ENCODE data around the gene IMMT. TPM values are rescaled to one million over a fixed set of nuclear protein-coding genes. Genes with fewer than 3 reads are reported as not detected.
"Not testable (repeated sequence)": the region's sequence is repeated elsewhere in the genome, so short reads cannot be mapped to it uniquely, and the experiment has no call there.

The IMMT gene
- polyA plus RNA-seq, 1 experiment = 69.2 TPM

DNA sequence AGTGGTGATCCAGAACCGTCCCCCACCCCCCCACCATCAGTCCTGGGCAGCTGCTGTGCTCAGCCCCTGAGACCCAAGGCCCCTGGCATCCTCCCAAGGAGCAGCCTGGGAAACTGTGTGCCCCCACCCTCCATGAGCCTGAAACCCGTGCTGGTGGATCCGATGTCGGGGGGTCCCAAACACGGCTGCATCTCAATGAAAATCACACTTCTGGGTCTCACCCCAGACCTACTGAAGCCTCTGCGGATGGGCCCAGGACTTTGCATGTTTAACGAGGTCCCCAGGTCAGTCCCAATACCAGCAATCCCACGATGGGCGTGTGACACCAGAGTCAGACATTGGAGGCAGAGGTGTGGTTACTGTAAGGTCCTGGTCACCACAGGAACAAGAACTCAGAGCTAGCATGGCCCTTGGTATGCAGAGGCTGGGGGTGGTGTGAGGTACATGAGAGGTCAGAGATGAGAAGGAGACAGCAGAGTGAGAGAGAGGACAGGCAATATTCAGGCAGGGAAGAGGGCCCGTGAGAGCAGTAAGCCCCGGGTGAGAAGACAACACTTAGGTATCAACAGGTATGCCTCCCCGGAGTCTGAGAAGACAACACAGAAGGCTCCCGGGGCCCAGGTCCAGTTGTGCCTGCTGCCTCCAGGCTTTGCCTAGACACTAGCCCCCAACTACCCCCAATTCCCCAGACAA, 36.6 kb upstream of the IMMT start:
- ChIA-PET POLR2A (no interaction called here), CTCF (no interaction called here)
- TF ChIP-seq, protein P1, sequence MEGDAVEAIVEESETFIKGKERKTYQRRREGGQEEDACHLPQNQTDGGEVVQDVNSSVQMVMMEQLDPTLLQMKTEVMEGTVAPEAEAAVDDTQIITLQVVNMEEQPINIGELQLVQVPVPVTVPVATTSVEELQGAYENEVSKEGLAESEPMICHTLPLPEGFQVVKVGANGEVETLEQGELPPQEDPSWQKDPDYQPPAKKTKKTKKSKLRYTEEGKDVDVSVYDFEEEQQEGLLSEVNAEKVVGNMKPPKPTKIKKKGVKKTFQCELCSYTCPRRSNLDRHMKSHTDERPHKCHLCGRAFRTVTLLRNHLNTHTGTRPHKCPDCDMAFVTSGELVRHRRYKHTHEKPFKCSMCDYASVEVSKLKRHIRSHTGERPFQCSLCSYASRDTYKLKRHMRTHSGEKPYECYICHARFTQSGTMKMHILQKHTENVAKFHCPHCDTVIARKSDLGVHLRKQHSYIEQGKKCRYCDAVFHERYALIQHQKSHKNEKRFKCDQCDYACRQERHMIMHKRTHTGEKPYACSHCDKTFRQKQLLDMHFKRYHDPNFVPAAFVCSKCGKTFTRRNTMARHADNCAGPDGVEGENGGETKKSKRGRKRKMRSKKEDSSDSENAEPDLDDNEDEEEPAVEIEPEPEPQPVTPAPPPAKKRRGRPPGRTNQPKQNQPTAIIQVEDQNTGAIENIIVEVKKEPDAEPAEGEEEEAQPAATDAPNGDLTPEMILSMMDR (IDR thresholded peaks at IDR 0.05; ENCODE audit: low read depth, low read length) = no peak

DNA sequence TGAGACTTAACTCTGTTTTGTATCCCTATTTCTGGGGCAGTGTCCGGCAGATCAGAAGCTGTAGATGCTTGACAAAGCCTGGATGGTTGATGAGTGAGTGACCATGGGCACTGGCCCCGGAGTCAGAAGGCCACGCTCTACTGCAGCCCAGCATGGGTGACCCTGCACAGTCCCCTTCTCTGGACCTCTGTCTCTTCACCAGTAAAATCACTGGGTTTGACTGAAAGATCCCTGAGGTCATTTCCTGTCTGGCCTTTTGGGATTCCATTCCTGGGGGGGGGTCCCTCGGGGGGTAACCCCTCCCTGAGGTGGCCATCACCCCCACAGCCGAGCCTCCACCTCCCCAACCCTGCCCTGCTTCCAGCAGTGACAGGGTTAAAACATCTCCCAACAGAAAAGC, 35.7 kb upstream of the IMMT start:
- TF ChIP-seq, protein P1 (IDR thresholded peaks at IDR 0.05; ENCODE audit: low read depth, low read length) = no peak
- no peak for DNase-seq (ENCODE audit: low read depth, low spot score)
- POLR2A ChIA-PET = no interaction called here
- Histone ChIP-seq H3K27me3 (ENCODE audit: control insufficient read depth, insufficient read depth, low read length) (peaks cover 8% of the 10 kb centered on the region), H3K9me3 (ENCODE audit: control insufficient read depth, insufficient read depth, low read length) (no peaks in the 10 kb centered on the region), H3K27ac (ENCODE audit: low read depth, low read length) (no peak overlapping the region), H3K4me3 (ENCODE audit: low read depth, low read length) (no peak overlapping the region)
- CTCF ChIA-PET = no interaction called here

More for the DNA sequence above, 36.6 kb upstream of the IMMT start:
- H3K9me3 ChIP-seq (ENCODE audit: control insufficient read depth, insufficient read depth, low read length) = no peaks in the 10 kb centered on the region
- no peak overlapping the region for H3K27ac ChIP-seq (ENCODE audit: low read depth, low read length)
- peaks cover 8% of the 10 kb centered on the region for H3K27me3 ChIP-seq (ENCODE audit: control insufficient read depth, insufficient read depth, low read length)
- DNase-seq (ENCODE audit: low read depth, low spot score) = no peak
- H3K4me3 ChIP-seq (ENCODE audit: low read depth, low read length) = no peak overlapping the region

DNA sequence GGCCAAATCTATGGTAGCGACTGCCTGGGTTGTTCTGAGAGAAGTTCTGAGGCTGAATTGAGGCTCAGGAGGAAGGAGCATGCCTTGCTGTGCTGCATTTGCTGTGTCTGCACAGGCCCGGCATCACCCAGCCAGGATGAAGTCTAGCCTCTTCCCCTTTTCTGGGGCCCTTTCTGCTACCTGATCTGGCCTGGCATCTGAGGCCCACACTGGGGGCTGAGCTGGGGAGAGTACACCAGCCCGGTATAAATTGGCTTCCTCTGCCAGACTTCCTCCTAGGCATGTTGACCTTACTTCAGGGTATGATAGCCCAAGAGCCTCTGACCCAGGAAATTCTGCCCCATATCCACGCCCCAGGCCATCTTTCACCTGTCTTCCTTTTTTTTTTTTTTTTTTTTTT, 34.0 kb upstream of the IMMT start:
- TF ChIP-seq, protein P1 (IDR thresholded peaks at IDR 0.05; ENCODE audit: low read depth, low read length) = no peak
- no peak overlapping the region for H3K27ac ChIP-seq (ENCODE audit: low read depth, low read length)
- ChIA-PET POLR2A (no interaction called here), CTCF (interaction anchor here (0.9 kb wide), 1 partner anchor 8 kb away, joined by 6 read pairs; no protein-coding TSS in a partner anchor)
- H3K9me3 ChIP-seq (ENCODE audit: control insufficient read depth, insufficient read depth, low read length) = no peaks in the 10 kb centered on the region
- DNase-seq (ENCODE audit: low read depth, low spot score) = no peak
- no peak overlapping the region for H3K4me3 ChIP-seq (ENCODE audit: low read depth, low read length)
- H3K27me3 ChIP-seq (ENCODE audit: control insufficient read depth, insufficient read depth, low read length) = peaks cover 8% of the 10 kb centered on the region

DNA sequence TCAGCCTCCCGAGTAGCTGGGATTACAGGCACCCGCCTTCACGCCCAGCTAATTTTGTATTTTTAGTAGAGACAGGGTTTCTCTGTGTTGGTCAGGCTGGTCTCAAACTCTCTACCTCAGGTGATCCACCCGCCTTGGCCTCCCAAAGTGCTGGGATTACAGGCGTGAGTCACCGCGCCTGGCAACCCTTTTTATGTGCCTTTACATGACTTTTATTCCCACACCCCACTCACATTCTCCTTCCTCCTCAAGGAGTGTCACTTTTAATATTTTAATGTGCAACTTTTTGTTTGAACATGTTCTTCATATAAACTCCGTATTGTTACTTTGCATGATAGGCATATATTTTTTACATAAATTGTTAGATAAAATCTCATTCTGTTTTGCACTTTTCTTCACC, 33.3 kb upstream of the IMMT start:
- POLR2A ChIA-PET; DNase-seq (ENCODE audit: low read depth, low spot score); H3K27me3 ChIP-seq (ENCODE audit: control insufficient read depth, insufficient read depth, low read length); H3K27ac ChIP-seq (ENCODE audit: low read depth, low read length); CTCF ChIA-PET; H3K4me3 ChIP-seq (ENCODE audit: low read depth, low read length); H3K9me3 ChIP-seq (ENCODE audit: control insufficient read depth, insufficient read depth, low read length): not testable (repeated sequence)

DNA sequence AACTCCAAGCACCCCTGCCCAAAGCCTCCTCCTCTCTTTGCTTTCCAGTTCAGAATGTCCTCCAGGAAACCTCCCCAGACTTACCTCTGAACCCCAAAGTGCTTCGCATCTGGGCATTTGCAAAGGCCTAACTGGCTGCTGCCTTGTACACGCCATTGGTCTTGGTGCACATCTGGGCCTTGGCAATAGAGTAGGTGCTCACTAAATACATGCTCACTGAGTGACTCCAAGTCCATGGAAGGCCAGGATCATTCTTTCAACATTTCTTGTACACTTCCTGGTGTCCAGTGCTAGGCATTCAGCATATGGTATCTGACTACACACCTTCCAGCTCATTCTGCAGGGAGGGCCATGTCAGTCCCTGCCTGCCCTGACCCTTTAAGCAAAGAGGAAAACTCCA, 32.4 kb upstream of the IMMT start:
- no peak for DNase-seq (ENCODE audit: low read depth, low spot score)

More for the DNA sequence above, 32.4 kb upstream of the IMMT start:
- ChIA-PET CTCF (no interaction called here), POLR2A (no interaction called here)
- Histone ChIP-seq H3K27me3 (ENCODE audit: control insufficient read depth, insufficient read depth, low read length) (peaks cover 8% of the 10 kb centered on the region), H3K27ac (ENCODE audit: low read depth, low read length) (no peak overlapping the region), H3K9me3 (ENCODE audit: control insufficient read depth, insufficient read depth, low read length) (no peaks in the 10 kb centered on the region), H3K4me3 (ENCODE audit: low read depth, low read length) (no peak overlapping the region)
- TF ChIP-seq, protein P1 (IDR thresholded peaks at IDR 0.05; ENCODE audit: low read depth, low read length) = no peak

Measured in AG04450 (cell line).